HEK293 (cell line): Measurements from ENCODE around the gene CFAP410.

ENCODE experiments used
- CTCF ChIA-PET: fragments of 350-600 bp; formaldehyde crosslinking; extraction: SDS; loops from one replicate; lab custom pipeline; 2021; ENCODE audit warnings: antibody characterized with exemption; lab: Yijun Ruan, JAX
- POLR2A ChIA-PET: fragments of 300-600 bp; formaldehyde crosslinking; extraction: SDS; loops from one replicate; lab custom pipeline; 2020; ENCODE audit warnings: antibody characterized with exemption, inconsistent platforms; lab: Yijun Ruan, JAX
- H3K27ac ChIP-seq: fragments of 200-500 bp; sonication (Bioruptor generic); 2 replicates; pipeline ENCODE4 v1.5.1; 2014; ENCODE audit warnings: low read depth, low read length, control low read depth, inconsistent platforms; ENCODE audit errors: extremely low read depth
- H3K36me3 ChIP-seq, 2 experiments: fragments of 200-500 bp in 1 of 2; sonication (Bioruptor generic) in 1 of 2; 1 replicate in 1 of 2; 2 replicates in 1 of 2; pipeline ENCODE4 v1.5.1; 2014 to 2017; ENCODE audit warnings: inconsistent platforms in 2 of 2, low read length in 2 of 2; ENCODE audit not compliant: control insufficient read depth in 2 of 2, insufficient read depth in 1 of 2
- H3K4me1 ChIP-seq: fragments of 200-500 bp; sonication (Bioruptor generic); 2 replicates; pipeline ENCODE4 v1.5.1; 2014; ENCODE audit warnings: mild to moderate bottlenecking, low read length, inconsistent platforms; ENCODE audit not compliant: control insufficient read depth, insufficient read depth
- H3K4me3 ChIP-seq: 2 replicates; pipeline ENCODE4 v1.5.1; 2011; ENCODE audit warnings: low read depth, mild to moderate bottlenecking, control low read depth, low read length, moderate library complexity
- H3K9me3 ChIP-seq: fragments of 200-500 bp; sonication (Bioruptor generic); 2 replicates; pipeline ENCODE4 v1.5.1; 2014; ENCODE audit warnings: low read depth, low read length, inconsistent platforms; ENCODE audit not compliant: control insufficient read depth, insufficient read depth
- HOXD13 ChIP-seq: sonication (generic); formaldehyde crosslinking; IDR thresholded peaks from 2 replicates; pipeline ENCODE4 v1.8.0; 2022; ENCODE audit warnings: missing genetic modification reagents, borderline replicate concordance
- IKZF3 ChIP-seq: fragments of 450-650 bp; IDR thresholded peaks from 2 replicates; pipeline ENCODE4 v1.5.0; 2018; ENCODE audit warnings: missing biosample characterization, mild to moderate bottlenecking, missing genetic modification characterization, moderate library complexity
- KLF8 ChIP-seq: fragments of 450-650 bp; formaldehyde crosslinking; IDR thresholded peaks from 2 replicates; pipeline ENCODE4 v1.5.1; 2016; ENCODE audit warnings: missing biosample characterization, missing genetic modification characterization
- MYNN ChIP-seq: fragments of 450-650 bp; formaldehyde crosslinking; IDR thresholded peaks from 2 replicates; pipeline ENCODE4 v1.5.1; 2016; ENCODE audit warnings: missing biosample characterization, missing genetic modification characterization, borderline replicate concordance
- OSR2 ChIP-seq: fragments of 450-650 bp; formaldehyde crosslinking; IDR thresholded peaks from 2 replicates; pipeline ENCODE4 v1.5.1; 2016; ENCODE audit warnings: missing biosample characterization, missing genetic modification characterization
- PRDM2 ChIP-seq: fragments of 450-650 bp; formaldehyde crosslinking; IDR thresholded peaks from 2 replicates; pipeline ENCODE4 v1.5.1; 2016; ENCODE audit warnings: missing biosample characterization, missing genetic modification characterization, borderline replicate concordance
- ZBTB21 ChIP-seq: fragments of 450-650 bp; formaldehyde crosslinking; IDR thresholded peaks from 2 replicates; pipeline ENCODE4 v1.5.1; 2017; ENCODE audit warnings: missing biosample characterization, missing genetic modification characterization
- ZBTB49 ChIP-seq: fragments of 450-650 bp; formaldehyde crosslinking; IDR thresholded peaks from 2 replicates; pipeline ENCODE4 v1.5.1; 2016; ENCODE audit warnings: missing biosample characterization, missing genetic modification characterization, low read depth
- ZNF24 ChIP-seq: fragments of 450-650 bp; formaldehyde crosslinking; IDR thresholded peaks from 2 replicates; pipeline ENCODE4 v1.5.1; 2016; ENCODE audit warnings: missing biosample characterization, missing genetic modification characterization
- ZNF248 ChIP-seq: fragments of 450-650 bp; formaldehyde crosslinking; IDR thresholded peaks from 2 replicates; pipeline ENCODE4 v1.5.1; 2017; ENCODE audit warnings: missing biosample characterization, missing genetic modification characterization
- ZNF514 ChIP-seq: fragments of 450-650 bp; formaldehyde crosslinking; IDR thresholded peaks from 2 replicates; pipeline ENCODE4 v1.5.1; 2016; ENCODE audit warnings: missing biosample characterization, missing genetic modification characterization
- ZNF549 ChIP-seq: fragments of 450-650 bp; IDR thresholded peaks from 2 replicates; pipeline ENCODE4 v1.5.1; 2018; ENCODE audit warnings: missing biosample characterization, missing genetic modification characterization, mild to moderate bottlenecking, inconsistent platforms, moderate library complexity
- ZNF571 ChIP-seq: fragments of 450-650 bp; formaldehyde crosslinking; IDR thresholded peaks from 2 replicates; pipeline ENCODE4 v1.5.0; 2017; ENCODE audit warnings: missing biosample characterization, missing genetic modification characterization
- ZNF623 ChIP-seq: fragments of 450-650 bp; formaldehyde crosslinking; IDR thresholded peaks from 2 replicates; pipeline ENCODE4 v1.5.1; 2016; ENCODE audit warnings: missing biosample characterization, missing genetic modification characterization
- ZNF670 ChIP-seq: fragments of 450-650 bp; formaldehyde crosslinking; IDR thresholded peaks from 2 replicates; pipeline ENCODE4 v1.5.1; 2016; ENCODE audit warnings: missing biosample characterization, missing genetic modification characterization, low read depth
- TF ChIP-seq, protein P1 (sequence below): fragments of 450-650 bp; formaldehyde crosslinking; IDR thresholded peaks from 2 replicates; pipeline ENCODE4 v1.5.1; 2016; ENCODE audit warnings: missing biosample characterization, missing genetic modification characterization, borderline replicate concordance

Gene CFAP410

DNA sequence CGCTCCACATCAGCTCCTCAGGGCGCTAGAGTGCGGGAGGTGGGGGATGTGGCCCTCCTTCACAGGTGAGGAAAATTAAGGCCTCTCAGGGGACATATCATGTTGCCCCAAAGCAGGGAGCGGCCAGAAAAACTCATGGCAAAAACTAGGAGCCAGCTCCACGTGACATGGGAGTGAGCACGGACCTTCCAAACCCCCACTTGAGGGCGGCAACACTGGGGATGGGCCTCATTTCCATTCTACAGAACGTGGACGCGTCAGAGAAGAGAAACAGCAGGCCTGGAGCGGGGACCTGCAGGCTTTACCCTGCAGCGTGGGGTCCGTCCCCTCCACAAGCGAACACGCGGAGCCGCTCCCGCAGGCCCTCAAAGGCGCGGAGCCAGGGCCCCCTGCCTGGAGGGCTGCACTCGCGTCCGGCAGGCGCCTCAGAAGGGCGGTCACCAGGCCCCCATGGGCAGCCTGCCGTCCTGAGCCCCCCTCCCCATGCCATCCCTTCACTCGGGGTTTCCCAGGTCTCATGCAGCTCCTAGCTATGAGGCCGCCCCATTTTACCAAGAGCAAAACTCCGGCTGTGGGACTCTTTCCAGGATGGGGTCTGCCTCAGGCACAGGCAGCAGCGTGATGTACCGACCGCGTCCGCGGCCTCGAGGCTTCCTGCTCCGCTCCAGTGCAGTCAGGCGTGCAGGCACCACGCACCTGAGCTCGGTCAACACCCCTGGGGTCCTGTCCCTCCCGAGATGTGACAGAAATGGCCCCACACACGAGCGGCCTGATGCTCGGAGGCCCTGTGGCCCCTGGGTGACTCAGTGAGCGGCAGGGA lies 5.5 kb downstream of the CFAP410 start (continued):
- TF ChIP-seq PRDM2 = no peak
- TF ChIP-seq ZNF24 (tag by site-specific recombination) = no peak
- TF ChIP-seq ZNF571 = no peak
- no peak for TF ChIP-seq ZNF623 (tag by site-specific recombination)
- TF ChIP-seq KLF8 (tag by site-specific recombination) = no peak
- no peak for TF ChIP-seq ZNF248 (tag by site-specific recombination)
- TF ChIP-seq OSR2 = no peak

- Histone ChIP-seq H3K9me3 (no peaks in the 10 kb centered on the region), H3K27ac (no peak overlapping the region), H3K4me3 (no peak overlapping the region), H3K4me1 (peaks cover 2% of the 10 kb centered on the region; the same call in 1 of the 2 replicates), H3K36me3 (peaks cover 0 to 4% of the 10 kb centered on the region in 2 experiments; a peak in 1 of 3 replicates)
- TF ChIP-seq, protein P1, sequence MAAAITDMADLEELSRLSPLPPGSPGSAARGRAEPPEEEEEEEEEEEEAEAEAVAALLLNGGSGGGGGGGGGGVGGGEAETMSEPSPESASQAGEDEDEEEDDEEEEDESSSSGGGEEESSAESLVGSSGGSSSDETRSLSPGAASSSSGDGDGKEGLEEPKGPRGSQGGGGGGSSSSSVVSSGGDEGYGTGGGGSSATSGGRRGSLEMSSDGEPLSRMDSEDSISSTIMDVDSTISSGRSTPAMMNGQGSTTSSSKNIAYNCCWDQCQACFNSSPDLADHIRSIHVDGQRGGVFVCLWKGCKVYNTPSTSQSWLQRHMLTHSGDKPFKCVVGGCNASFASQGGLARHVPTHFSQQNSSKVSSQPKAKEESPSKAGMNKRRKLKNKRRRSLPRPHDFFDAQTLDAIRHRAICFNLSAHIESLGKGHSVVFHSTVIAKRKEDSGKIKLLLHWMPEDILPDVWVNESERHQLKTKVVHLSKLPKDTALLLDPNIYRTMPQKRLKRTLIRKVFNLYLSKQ (tag by site-specific recombination) = no peak
- no peak for TF ChIP-seq ZBTB49
- TF ChIP-seq ZBTB21 (tag by site-specific recombination) = no peak
- no peak for TF ChIP-seq ZNF514
- no peak for TF ChIP-seq IKZF3 (tag by site-specific recombination)
- TF ChIP-seq HOXD13 = no peak
- no peak for TF ChIP-seq MYNN (tag by site-specific recombination)
- TF ChIP-seq ZNF670 (tag by site-specific recombination) = no peak
- no peak for TF ChIP-seq ZNF549 (tag by site-specific recombination)
- POLR2A ChIA-PET = no interaction called here
- CTCF ChIA-PET = no interaction called here
Measured at GRCh38 chr21:44332965-44333364, 6.2 kb downstream of the CFAP410 start.
